ACHN (cell line): ENCODE data around the gene SUGCT.

Experiments
- DNase-seq: peaks from one replicate; pipeline ENCODE4 v3.0.0-alpha.2; 2015
- in situ Hi-C: cut with HindIII; loops from 2 replicates; pipeline ENCODE4 v1.10.0; 2017; ENCODE audit warnings: low sequenced_read_pairs, low pct_ligation_motif_present, low pct_unique_long_range_greater_than_20kb

SUGCT gene

DNA sequence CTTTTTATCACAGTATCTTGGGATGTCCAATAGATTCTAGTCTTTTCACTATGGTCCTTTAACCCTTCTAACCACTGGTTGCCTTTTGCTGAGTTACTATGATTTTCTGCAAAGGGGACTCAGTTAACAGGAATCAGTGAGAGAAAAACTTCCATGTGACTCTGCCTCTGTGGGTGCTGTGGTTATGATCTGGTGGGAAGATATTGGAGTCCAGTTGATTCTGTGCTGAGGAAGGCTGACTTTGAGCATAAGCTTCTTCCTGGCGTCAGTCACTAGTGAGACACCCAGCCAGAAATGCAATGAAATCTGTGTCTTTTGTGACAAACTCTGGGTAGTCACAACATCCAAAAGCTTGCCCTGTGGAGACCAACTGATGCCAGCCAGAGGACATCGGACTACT is 648.0 kb downstream of the SUGCT start:
- DNase-seq: no peak

DNA sequence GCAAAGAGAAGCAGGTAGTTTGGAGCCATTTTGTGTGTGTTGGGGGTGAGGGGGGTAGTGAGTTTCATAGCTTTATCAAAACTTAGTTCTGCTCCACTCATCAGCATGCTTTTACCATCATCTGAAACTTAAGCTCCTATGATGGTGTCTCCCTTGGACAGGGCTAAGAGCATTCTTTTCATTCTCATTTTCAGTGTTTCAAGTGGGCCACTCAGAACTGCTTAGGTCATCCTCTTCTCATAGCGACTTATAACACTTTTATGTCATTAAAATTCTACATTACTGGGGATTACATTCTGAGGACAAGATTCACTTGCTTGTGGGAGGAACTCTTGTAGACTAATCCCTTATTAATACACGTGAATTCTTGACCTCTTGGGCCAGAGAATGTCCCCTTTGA is 649.4 kb downstream of the SUGCT start:
- no peak for DNase-seq
- in situ Hi-C loops: no loop called here

More for the DNA sequence above, 648.0 kb downstream of the SUGCT start:
- in situ Hi-C loops: no loop called here

DNA sequence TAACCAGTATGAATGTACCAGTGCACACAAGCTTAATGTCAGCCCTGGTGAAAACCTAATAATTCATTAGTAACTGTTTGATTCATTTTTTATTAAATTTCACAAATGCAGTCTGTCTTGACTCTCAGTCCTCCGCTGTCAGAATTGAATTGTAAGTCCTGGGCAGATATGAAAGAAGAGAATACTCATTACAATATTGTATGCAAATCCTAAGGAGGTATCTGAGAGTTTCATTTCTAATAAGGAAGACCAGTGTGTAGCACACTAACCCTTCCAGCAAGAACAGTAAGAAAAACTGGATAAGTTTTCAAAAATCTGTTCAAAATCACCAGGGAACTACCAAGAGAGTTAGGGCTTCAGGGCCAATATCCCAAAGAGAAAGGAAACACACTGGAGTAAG is 652.1 kb downstream of the SUGCT start:
- in situ Hi-C loops: no loop called here
- DNase-seq: no peak

DNA sequence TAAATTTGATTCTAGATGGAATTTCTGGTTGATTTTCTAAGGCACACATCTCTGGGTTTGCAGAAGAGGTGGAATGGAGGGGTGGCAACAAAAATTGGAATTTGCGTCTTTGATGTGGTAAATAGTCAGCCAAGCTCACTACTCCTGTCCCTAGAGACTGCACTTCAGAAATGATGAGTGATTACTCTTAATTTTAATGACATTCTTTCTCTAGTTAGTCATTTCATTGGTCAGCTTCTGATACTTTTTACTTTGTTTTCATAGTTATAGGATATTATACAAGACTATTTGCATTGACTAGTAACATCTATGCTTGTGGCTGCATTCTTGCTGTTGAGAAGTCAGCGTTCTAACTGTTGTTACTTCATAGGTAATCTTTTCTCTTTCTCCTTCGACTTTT is 658.3 kb downstream of the SUGCT start:
- DNase-seq: no peak
- in situ Hi-C loops: no loop called here

DNA sequence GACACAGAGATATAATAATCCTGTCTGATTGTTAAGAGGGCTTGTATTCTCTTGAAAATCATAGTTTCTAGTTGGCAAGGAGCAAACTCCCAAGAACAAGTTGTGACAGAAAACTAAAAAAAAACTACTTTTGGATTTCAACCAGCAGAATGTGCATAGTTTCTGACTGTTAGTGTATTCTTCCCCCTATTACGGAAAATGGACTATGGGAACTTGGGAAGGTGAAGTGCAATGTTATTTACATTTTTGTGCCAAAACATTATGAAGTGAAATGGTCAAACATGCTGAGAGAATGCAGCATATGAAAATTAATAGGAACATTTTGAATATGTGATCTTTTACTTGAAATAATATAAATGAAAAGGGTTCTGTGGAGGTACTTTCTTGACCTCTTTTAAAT is 660.8 kb downstream of the SUGCT start:
- in situ Hi-C loops: no loop called here
- DNase-seq: no peak

GRCh38 chr7:40796723-40797122 is 661.9 kb downstream of the SUGCT start:
- in situ Hi-C loops: no loop called here
- no peak for DNase-seq

- in situ Hi-C loops: no loop called here
- no peak for DNase-seq
Observed at GRCh38 chr7:40798613-40799012, 663.8 kb downstream of the SUGCT start.

DNA sequence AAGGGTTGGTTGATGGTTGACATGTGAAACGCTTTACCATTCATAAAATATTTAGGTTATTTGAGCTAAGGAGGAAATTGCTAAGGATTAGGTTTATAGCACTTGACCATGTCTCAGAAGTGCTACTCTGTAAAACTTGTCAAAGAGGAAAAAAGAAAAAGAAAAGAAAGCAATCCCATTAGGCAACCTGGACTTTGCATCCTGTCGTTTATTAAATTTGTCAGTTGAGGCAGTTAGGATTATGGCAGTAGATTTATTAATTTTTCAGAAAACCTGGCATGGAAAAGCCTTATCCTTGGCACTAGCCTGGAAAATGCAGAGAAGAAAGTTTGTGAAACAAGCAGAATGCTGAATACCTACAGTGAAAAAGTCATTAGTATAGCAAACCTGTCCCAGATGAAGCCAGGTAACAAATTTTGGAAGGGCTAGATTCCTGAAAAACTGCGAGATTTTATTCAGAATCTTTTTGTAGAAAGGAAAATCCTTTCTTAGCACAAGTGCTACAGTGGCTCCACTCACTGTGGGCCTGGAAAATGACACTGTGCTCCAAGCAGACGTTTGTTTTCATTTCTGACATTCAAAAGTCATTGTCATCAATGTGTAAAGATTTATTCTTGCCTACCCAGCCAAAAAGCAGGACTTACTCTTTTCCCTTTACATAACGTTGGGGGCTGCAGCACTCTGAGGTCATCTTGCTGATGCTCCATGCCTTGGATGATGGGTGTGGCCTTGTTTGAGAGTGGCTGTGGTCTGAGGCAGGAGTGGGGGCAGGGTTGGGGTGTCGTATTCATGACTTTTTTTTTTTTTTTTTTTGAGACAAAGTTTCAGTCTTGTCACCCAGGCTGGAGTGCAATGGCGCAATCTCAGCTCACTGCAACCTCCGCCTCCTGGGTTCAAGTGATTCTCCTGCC is 664.9 kb downstream of the SUGCT start:
- no peak for DNase-seq

GRCh38 chr7:40800771-40801170 is 666.0 kb downstream of the SUGCT start:
- in situ Hi-C loops: no loop called here
- DNase-seq: no peak

More for the DNA sequence above, 664.9 kb downstream of the SUGCT start:
- in situ Hi-C loops: no loop called here

DNA sequence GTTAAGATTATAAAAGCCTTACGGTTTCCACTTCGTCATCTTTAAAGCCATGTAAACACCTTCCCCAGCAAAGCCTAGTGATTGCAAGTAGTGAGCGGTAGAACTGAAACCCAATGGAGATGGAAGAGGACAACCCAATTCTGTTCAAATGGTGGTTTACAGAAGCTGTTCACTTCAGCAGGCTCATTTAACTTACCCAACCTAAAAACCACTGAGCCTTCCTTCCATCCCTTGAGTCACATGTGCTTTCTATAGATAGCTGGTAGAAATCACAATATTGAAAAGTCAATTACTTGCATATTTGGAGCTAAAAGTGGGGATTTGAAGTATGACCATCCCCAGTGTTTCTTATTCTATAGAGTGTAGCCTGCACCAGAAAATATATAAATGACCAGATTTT is 667.7 kb downstream of the SUGCT start:
- no peak for DNase-seq
- in situ Hi-C loops: no loop called here

DNA sequence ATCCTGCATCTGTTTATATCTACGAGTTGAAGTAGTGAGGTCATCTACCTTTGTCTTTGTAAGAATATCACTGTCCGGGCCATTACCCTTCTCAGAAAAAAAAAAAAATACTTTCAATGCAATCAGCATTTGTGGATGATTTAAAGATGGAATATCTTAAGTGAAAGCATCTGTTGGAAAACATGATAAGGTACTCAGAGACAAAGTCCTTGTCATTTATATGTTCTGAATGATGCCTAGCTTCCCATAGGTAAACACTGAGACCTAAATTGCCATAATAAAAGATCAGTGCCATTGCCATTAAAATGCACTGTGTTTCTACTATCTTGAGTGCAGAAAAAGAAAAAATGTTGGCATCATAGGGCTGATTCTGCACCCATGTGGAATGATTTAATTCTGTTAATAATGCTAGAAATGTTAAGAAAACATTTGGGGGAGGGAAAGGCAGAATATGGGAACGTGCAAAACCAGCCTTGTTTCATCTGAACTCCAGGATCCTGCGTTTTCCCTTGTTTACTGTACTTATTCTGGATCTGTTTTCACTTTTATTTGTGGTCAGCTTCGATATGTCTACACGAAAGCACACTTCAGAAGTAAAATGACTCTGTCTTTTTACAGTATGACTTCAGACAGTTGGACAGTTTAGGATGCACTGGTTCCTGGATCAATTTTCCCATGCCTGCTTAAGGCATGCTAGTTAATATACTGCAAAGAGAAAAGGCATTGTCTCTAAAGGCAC is 669.8 kb downstream of the SUGCT start:
- no peak for DNase-seq
- in situ Hi-C loops: no loop called here

DNA sequence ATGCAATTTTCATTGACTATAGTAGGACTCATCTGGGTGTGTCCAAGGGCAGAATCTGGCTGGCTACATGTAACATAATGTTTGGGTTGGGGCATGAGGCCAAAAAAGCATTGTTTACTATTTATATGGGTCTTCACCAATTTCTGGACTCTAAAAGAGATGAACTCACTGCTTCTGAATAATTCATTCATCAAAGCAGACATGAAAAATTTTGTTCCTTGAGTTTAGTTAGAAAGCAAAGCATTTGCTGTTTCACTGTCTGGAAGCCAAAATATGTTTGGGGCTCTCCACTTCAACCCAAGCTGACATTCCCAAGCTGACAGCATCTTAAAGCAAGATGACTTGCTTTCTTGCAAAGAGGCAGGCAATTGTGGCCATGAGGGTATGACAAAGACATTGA is 670.6 kb downstream of the SUGCT start:
- no peak for DNase-seq
- in situ Hi-C loops: no loop called here

DNA sequence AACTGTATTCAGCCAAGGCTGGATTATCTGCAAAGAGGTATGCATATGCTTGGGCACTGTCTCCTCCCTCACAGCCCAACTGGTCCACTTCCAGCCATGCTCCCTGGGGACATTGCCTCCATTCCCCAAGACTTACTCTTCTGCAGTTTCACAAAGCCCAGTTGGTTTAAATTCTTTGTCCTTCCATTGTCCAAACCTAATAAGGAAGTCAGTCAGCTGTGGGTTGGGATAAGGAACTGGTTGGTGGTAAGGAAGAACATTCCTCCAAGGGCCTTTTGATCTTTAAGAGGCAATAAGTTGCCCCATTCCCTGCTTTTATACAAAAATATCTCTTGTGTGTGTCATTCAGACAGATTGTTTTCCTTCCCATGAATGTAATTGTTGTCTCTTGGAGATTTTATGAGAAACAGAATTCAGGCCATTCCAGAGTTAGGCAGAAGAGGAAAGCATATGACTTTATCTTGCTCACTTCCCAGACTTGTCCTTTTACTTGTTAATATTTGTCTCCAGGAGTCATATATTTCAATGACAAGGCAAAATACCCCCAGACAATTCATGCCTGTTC is 673.7 kb downstream of the SUGCT start:
- no peak for DNase-seq
- in situ Hi-C loops: no loop called here

- DNase-seq: no peak
- in situ Hi-C loops: no loop called here
Observed at GRCh38 chr7:40810274-40810673, 675.5 kb downstream of the SUGCT start.

DNA sequence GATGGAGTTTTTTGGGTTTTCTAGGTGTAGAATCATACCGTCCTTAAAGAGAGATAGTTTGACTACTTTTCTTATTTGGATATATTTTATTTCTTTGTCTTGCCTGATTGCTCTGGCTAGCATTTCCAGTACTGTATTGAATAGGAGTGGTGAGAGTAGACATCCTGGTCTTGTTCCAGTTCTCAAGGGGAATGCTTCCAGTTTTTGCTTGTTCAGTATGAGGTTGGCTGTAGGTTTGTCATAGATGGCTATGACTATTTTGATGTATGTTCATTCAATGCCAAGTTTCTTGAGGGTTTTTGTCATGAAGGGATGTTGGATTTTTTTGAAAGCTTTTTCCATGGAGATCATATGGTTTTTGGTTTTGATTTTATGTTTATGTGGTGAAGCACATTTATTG is 676.9 kb downstream of the SUGCT start:
- in situ Hi-C loops: no loop called here
- DNase-seq: no peak

DNA sequence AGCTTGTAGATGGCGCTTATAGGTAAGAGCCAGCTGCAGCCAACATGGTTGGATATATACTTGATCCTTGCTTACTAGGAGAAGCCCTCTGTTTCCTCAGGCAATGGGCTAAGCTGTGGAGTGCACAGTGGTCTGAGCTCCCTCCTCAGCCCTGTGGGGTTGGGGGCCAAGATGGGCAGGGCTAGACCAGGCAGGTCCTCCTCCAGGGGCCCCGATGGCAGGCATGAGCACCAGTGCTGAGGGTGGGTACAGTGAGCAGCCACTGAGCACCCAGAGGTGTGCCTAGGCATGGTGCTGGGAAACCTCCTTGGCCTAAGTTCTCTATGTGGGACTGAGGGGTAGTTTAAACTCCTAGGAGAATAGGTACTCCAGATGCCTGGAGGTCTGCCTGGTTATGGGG is 680.2 kb downstream of the SUGCT start:
- in situ Hi-C loops: no loop called here
- no peak for DNase-seq

GRCh38 chr7:40815512-40815911 is 680.7 kb downstream of the SUGCT start:
- in situ Hi-C loops: no loop called here
- no peak for DNase-seq

- DNase-seq: no peak
- in situ Hi-C loops: no loop called here
Observed at GRCh38 chr7:40822861-40823260, 688.1 kb downstream of the SUGCT start.

- in situ Hi-C loops: no loop called here
- no peak for DNase-seq
Observed at GRCh38 chr7:40824461-40824860, 689.7 kb downstream of the SUGCT start.
